ENCODE data around the gene MYO5A.

Gene MYO5A

DNA sequence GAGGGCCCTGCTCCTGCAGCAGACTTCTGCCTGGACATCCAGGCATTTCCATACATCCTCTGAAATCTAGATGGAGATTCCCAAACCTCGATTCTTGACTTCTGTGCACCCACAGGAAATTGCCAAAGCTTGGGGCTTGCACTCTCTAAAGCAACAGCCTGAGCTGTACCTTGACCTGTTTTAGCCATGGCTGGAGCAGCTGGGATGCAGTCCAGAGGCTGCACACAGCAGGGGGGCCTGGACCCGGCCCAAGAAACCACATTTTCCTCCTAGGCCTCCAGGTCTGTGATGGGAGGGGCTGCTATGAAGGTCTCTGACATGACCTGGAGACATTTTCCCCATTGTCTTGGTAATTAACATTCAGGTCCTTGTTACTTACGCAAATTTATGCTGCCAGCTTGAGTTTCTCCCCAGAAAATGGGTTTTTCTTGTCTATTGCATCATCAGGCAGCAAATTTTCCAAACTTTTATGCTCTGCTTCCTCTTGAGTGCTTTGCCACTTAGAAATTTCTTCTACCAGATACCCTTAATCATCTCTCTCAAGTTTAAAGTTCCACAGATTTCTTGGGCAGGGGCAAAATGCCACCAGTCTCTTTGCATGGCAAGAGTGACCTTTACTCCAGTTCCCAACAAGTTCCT, 11.8 kb upstream of the MYO5A start:
- H3K4me2 ChIP-seq (ENCODE audit: low read depth, low read length, poor library complexity, severe bottlenecking), result no peak overlapping the region
- no peaks in the 10 kb centered on the region for H3K9me2 ChIP-seq (replicated peaks; ENCODE audit: insufficient read depth, low read length)
- no peaks in the 10 kb centered on the region for H3K9me3 ChIP-seq (ENCODE audit: insufficient read depth, low read length)
- H3K9ac ChIP-seq (ENCODE audit: low read length), result no peak overlapping the region
- no peak overlapping the region for H3K4me3 ChIP-seq (ENCODE audit: insufficient read depth, low read length, poor library complexity, severe bottlenecking)
- H3K36me3 ChIP-seq (ENCODE audit: low read length), result no peaks in the 10 kb centered on the region
- H3K27ac ChIP-seq (ENCODE audit: low read depth, low read length), result no peak overlapping the region
- H2AFZ ChIP-seq (ENCODE audit: low read depth, low read length, severe bottlenecking), result no peak overlapping the region
- H4K20me1 ChIP-seq (ENCODE audit: low read depth, low read length), result no peaks in the 10 kb centered on the region
- H3K79me2 ChIP-seq (ENCODE audit: insufficient read depth, low read length), result no peaks in the 10 kb centered on the region
- TF ChIP-seq, protein P1, sequence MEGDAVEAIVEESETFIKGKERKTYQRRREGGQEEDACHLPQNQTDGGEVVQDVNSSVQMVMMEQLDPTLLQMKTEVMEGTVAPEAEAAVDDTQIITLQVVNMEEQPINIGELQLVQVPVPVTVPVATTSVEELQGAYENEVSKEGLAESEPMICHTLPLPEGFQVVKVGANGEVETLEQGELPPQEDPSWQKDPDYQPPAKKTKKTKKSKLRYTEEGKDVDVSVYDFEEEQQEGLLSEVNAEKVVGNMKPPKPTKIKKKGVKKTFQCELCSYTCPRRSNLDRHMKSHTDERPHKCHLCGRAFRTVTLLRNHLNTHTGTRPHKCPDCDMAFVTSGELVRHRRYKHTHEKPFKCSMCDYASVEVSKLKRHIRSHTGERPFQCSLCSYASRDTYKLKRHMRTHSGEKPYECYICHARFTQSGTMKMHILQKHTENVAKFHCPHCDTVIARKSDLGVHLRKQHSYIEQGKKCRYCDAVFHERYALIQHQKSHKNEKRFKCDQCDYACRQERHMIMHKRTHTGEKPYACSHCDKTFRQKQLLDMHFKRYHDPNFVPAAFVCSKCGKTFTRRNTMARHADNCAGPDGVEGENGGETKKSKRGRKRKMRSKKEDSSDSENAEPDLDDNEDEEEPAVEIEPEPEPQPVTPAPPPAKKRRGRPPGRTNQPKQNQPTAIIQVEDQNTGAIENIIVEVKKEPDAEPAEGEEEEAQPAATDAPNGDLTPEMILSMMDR (IDR thresholded peaks at IDR 0.05; ENCODE audit: insufficient read depth, low read length, poor library complexity, severe bottlenecking), result no peak
- no peak for TF ChIP-seq EZH2phosphoT487 (conservative IDR thresholded peaks at IDR 0.05; ENCODE audit: low read length)
- 0 out of 2 replicates have a peak, but pooled peaks cover 9% of the 10 kb centered on the region for H3F3A ChIP-seq (ENCODE audit: insufficient read depth)
- no peaks in the 10 kb centered on the region for H3K27me3 ChIP-seq (ENCODE audit: low read length)

DNA sequence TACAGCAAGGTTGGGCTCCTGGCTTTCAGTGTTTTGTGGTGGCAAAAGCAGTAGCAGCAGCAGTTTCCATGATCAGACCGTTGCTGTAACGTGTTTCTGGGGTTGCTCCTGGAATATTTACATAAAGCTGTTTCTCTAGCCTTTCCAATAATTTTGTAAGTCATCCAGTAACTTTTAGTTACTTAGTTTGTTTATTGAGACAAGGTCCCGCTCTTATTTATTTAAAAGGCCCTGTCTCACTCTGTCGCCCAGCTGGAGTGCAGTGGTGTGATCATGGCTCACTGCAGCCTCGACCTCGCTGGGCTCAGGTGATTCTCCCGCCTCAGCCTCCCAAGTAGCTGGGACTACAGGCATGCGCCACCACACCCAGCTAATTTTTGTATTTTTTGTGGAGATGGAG, 8.8 kb upstream of the MYO5A start:
- H3F3A ChIP-seq (ENCODE audit: insufficient read depth), result 0 out of 2 replicates have a peak, but pooled peaks cover 2% of the 10 kb centered on the region
- no peak overlapping the region for H3K4me3 ChIP-seq (ENCODE audit: insufficient read depth, low read length, poor library complexity, severe bottlenecking)
- no peaks in the 10 kb centered on the region for H4K20me1 ChIP-seq (ENCODE audit: low read depth, low read length)
- H3K9ac ChIP-seq (ENCODE audit: low read length), result no peak overlapping the region
- no peaks in the 10 kb centered on the region for H3K9me3 ChIP-seq (ENCODE audit: insufficient read depth, low read length)
- H3K79me2 ChIP-seq (ENCODE audit: insufficient read depth, low read length), result no peaks in the 10 kb centered on the region
- H3K27me3 ChIP-seq (ENCODE audit: low read length), result no peaks in the 10 kb centered on the region
- no peaks in the 10 kb centered on the region for H3K9me2 ChIP-seq (replicated peaks; ENCODE audit: insufficient read depth, low read length)
- H3K4me2 ChIP-seq (ENCODE audit: low read depth, low read length, poor library complexity, severe bottlenecking), result no peak overlapping the region
- no peak overlapping the region for H3K27ac ChIP-seq (ENCODE audit: low read depth, low read length)
- no peak overlapping the region for H2AFZ ChIP-seq (ENCODE audit: low read depth, low read length, severe bottlenecking)
- H3K36me3 ChIP-seq (ENCODE audit: low read length), result no peaks in the 10 kb centered on the region
- TF ChIP-seq EZH2phosphoT487 (conservative IDR thresholded peaks at IDR 0.05; ENCODE audit: low read length), result no peak
- TF ChIP-seq, protein P1 (IDR thresholded peaks at IDR 0.05; ENCODE audit: insufficient read depth, low read length, poor library complexity, severe bottlenecking), result no peak

DNA sequence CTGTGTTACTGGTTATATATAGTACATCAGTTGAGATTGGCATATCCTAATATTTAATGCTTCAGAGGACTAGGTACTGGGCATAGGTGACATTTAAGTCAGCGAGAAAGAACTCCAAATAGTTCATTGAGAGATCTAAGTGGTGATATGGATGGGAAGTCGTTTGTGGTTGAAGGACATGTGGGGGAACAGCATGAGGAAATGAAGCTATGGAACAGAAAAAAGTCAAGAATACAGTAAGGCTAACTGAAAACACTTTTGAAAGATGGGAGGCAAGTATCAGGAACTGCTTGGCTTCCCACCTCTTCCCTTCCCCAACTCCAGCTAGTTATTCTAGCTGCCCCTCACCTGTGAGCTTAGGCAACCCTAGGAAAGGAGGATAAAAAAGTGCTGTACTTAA, 3.7 kb upstream of the MYO5A start:
- Histone ChIP-seq H2AFZ (ENCODE audit: low read depth, low read length, severe bottlenecking) (no peak overlapping the region), H3K9me2 (replicated peaks; ENCODE audit: insufficient read depth, low read length) (no peaks in the 10 kb centered on the region), H3K4me3 (ENCODE audit: insufficient read depth, low read length, poor library complexity, severe bottlenecking) (no peak overlapping the region), H3F3A (ENCODE audit: insufficient read depth) (no peaks in the 10 kb centered on the region), H3K27me3 (ENCODE audit: low read length) (no peaks in the 10 kb centered on the region), H3K79me2 (ENCODE audit: insufficient read depth, low read length) (no peaks in the 10 kb centered on the region), H3K9me3 (ENCODE audit: insufficient read depth, low read length) (no peaks in the 10 kb centered on the region), H3K36me3 (ENCODE audit: low read length) (no peaks in the 10 kb centered on the region), H3K27ac (ENCODE audit: low read depth, low read length) (no peak overlapping the region), H3K4me2 (ENCODE audit: low read depth, low read length, poor library complexity, severe bottlenecking) (no peak overlapping the region), H4K20me1 (ENCODE audit: low read depth, low read length) (no peaks in the 10 kb centered on the region), H3K9ac (ENCODE audit: low read length) (no peak overlapping the region)
- no peak for TF ChIP-seq EZH2phosphoT487 (conservative IDR thresholded peaks at IDR 0.05; ENCODE audit: low read length)
- TF ChIP-seq, protein P1 (IDR thresholded peaks at IDR 0.05; ENCODE audit: insufficient read depth, low read length, poor library complexity, severe bottlenecking), result no peak

All from SU-DHL-6 (cell line).